ENCODE data around the gene MSMB.

The MSMB gene

DNA sequence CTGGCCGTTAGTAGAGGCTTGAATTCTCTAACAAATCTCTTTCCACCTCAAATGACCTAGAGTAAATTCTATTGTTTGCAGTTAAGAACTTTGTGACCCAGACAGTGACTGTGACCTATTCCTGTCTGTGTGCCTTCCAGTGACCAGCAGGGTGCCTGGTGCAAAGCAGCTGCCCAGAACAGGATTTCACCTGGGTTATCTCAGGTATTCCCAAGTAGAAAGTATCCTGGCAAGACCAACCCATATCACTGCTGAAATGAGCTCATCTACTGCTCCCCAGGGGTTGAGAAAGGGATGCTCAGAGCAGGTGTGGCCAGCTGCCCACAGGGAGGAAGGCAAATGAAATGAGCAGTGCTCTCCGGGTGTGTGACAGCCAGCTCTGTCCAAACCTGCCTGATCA, 2.1 kb upstream of the MSMB start:
- TF ChIP-seq CTCF (IDR thresholded peaks at IDR 0.05; ENCODE audit: low read depth, low read length, missing control alignments) = no peak
- no peak for DNase-seq (ENCODE audit: low read depth)

GRCh38 chr10:46042527-46042926, 3.5 kb downstream of the MSMB start:
- H3K4me3 ChIP-seq (ENCODE audit: low read depth, low read length) = no peak overlapping the region
- TF ChIP-seq CTCF (IDR thresholded peaks at IDR 0.05; ENCODE audit: low read depth, low read length, missing control alignments) = no peak
- DNase-seq (ENCODE audit: low read depth) = no peak

More for the DNA sequence above, 2.1 kb upstream of the MSMB start:
- H3K4me3 ChIP-seq (ENCODE audit: low read depth, low read length) = no peak overlapping the region

GRCh38 chr10:46040004-46040403, 6.1 kb downstream of the MSMB start:
- no peak overlapping the region for H3K4me3 ChIP-seq (ENCODE audit: low read depth, low read length)
- TF ChIP-seq CTCF (IDR thresholded peaks at IDR 0.05; ENCODE audit: low read depth, low read length, missing control alignments) = no peak

DNA sequence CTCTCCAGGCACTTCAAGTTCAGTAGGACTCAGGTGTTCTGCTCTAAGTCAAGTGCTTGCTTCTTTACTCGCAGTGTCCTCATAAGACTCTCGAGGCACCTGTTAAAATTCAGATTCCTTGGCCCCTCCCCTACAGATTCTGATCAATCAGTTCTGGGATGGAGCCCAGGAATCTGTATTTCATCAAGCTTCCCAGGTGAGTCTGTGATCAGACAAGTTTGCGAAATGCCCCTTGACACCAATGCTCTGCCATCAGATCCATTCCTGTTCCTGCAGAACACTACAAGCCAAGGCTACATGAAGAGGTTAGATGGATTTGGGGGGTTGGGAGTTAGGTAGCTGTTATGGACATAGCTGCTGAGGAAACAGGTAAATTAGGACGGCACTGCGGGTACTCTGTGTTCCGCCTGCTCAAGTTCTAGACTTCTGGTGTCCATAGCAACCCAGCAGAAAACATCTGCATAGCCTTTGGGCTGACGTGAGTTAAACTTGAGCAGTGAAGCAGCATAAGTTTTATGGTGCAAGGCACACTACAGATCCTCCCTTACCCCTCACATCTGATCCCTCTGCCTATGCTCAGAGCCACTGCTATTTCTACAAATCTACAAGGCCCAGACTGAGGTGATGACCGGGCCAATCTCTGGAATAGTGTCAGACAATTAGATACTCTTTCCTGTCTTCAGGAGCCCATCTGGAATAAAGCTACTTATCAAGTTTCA, 8.8 kb downstream of the MSMB start:
- no peak for TF ChIP-seq CTCF (IDR thresholded peaks at IDR 0.05; ENCODE audit: low read depth, low read length, missing control alignments)
- H3K4me3 ChIP-seq (ENCODE audit: low read depth, low read length) = no peak overlapping the region
- no peak for DNase-seq (ENCODE audit: low read depth)

More at GRCh38 chr10:46040004-46040403, 6.1 kb downstream of the MSMB start:
- no peak for DNase-seq (ENCODE audit: low read depth)

DNA sequence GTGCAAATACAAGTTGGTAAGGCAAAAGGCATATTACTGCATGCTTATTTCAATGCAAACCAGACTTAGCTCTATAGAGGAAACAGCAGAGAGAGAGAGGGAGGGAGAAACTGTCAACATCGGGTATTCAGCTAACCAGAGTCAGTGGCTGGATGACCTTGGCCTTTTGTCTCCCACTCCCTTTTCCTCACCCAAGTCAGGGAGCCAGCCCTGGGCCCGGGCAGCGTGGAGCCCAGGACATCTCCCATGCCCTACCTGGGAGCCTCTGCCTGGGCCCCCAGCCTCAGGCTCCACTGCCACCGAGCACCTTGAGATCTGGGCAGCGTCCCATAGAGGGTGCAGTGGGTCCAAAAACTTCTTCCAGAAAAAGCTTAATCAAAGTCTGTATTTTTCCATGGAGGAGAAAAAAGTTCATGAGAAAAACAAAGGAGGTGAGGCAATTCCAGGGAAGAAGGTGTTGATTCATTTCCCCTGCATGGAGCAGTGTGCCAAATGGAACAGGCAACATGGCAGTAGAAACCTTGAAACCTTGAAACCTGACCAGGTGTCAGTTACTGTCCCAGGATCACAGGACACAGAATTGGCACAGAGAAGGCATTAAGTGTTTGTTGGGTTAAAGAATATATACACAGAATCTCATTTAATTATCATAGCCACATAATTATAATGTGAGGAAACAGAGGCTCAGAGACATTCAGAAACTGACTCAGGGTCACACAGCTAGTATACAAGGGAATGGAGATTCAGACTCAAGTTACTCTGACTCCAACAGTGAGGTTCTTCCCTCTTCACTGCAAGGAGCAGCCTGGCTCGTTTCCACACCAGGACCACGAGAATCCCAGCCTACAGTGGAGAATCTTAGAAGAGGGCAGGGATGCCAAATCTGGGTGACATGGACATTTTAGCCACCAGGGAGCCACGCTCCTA, 9.9 kb downstream of the MSMB start:
- no peak for TF ChIP-seq CTCF (IDR thresholded peaks at IDR 0.05; ENCODE audit: low read depth, low read length, missing control alignments)
- no peak overlapping the region for H3K4me3 ChIP-seq (ENCODE audit: low read depth, low read length)
- no peak for DNase-seq (ENCODE audit: low read depth)

- no peak for TF ChIP-seq CTCF (IDR thresholded peaks at IDR 0.05; ENCODE audit: low read depth, low read length, missing control alignments)
- DNase-seq (ENCODE audit: low read depth) = no peak
- no peak overlapping the region for H3K4me3 ChIP-seq (ENCODE audit: low read depth, low read length)
Observed at GRCh38 chr10:46033602-46034011, 12.5 kb downstream of the MSMB start.
